ENCODE results near the gene ZNF23. TPM values are rescaled to one million over a fixed set of nuclear protein-coding genes. Genes with fewer than 3 reads are reported as not detected.

The ZNF23 gene
- total RNA-seq, 4 donors from 2014 or later: 4.4 to 28.9 (median 9.5) TPM

GRCh38 chr16:71426880-71427615 is 35.0 kb downstream of the ZNF23 start:
- Histone ChIP-seq H3K27me3 (no peaks in the 10 kb centered on the region), H3K36me3 (no peaks in the 10 kb centered on the region), H3K4me3 (no peak overlapping the region), H3K27ac (no peak overlapping the region), H3K9me3 (no peaks in the 10 kb centered on the region), H3K4me1 (no peaks in the 10 kb centered on the region)
- DNase-seq: no peak
- TF ChIP-seq POLR2A (IDR thresholded peaks at IDR 0.05) (no peak), CTCF (IDR thresholded peaks at IDR 0.05) (no peak)

- peak in 1 of 3 donors; percentile 72 for DNase-seq
- no peak overlapping the region for H3K27ac ChIP-seq
- no peaks in the 10 kb centered on the region for H3K36me3 ChIP-seq
- H3K4me3 ChIP-seq: peak overlapping the region in 2 of 4 donors; percentile 12 to 13
- H3K27me3 ChIP-seq: no peaks in the 10 kb centered on the region
- H3K9me3 ChIP-seq: no peaks in the 10 kb centered on the region
- TF ChIP-seq CTCF (IDR thresholded peaks at IDR 0.05) (no peak), POLR2A (IDR thresholded peaks at IDR 0.05) (no peak)
- no peaks in the 10 kb centered on the region for H3K4me1 ChIP-seq
These were observed 35.8 kb downstream of the ZNF23 start for GRCh38 chr16:71426069-71426879.

- Histone ChIP-seq H3K9me3 (no peaks in the 10 kb centered on the region), H3K36me3 (no peaks in the 10 kb centered on the region), H3K4me3 (peak overlapping the region in 2 of 4 donors; percentile 12 to 13), H3K4me1 (no peaks in the 10 kb centered on the region), H3K27me3 (no peaks in the 10 kb centered on the region), H3K27ac (no peak overlapping the region)
- no peak for TF ChIP-seq CTCF (IDR thresholded peaks at IDR 0.05)
- no peak for TF ChIP-seq POLR2A (IDR thresholded peaks at IDR 0.05)
- DNase-seq: no peak
These were observed 36.3 kb downstream of the ZNF23 start for GRCh38 chr16:71425746-71426068.

- Histone ChIP-seq H3K4me3 (no peak overlapping the region), H3K27ac (no peak overlapping the region), H3K4me1 (no peaks in the 10 kb centered on the region), H3K9me3 (no peaks in the 10 kb centered on the region), H3K27me3 (no peaks in the 10 kb centered on the region), H3K36me3 (no peaks in the 10 kb centered on the region)
- TF ChIP-seq CTCF (IDR thresholded peaks at IDR 0.05) (no peak), POLR2A (IDR thresholded peaks at IDR 0.05) (no peak)
- no peak for DNase-seq
These were observed 37.4 kb downstream of the ZNF23 start for GRCh38 chr16:71424626-71425025.

- Histone ChIP-seq H3K27ac (no peak overlapping the region), H3K4me1 (no peaks in the 10 kb centered on the region), H3K4me3 (no peak overlapping the region), H3K27me3 (no peaks in the 10 kb centered on the region), H3K9me3 (no peaks in the 10 kb centered on the region), H3K36me3 (no peaks in the 10 kb centered on the region)
- no peak for DNase-seq
- TF ChIP-seq CTCF (IDR thresholded peaks at IDR 0.05) (no peak), POLR2A (IDR thresholded peaks at IDR 0.05) (no peak)
These were observed 38.2 kb downstream of the ZNF23 start for GRCh38 chr16:71423865-71424264.

Data from Peyer's patch (tissue), 4 donors.